ENCODE measurements around the gene GREM1. TPM values are rescaled to one million over a fixed set of nuclear protein-coding genes. Genes with fewer than 3 reads are reported as not detected.

The GREM1 gene
- total RNA-seq, 2 experiments from 2014 or later: not detected

DNA sequence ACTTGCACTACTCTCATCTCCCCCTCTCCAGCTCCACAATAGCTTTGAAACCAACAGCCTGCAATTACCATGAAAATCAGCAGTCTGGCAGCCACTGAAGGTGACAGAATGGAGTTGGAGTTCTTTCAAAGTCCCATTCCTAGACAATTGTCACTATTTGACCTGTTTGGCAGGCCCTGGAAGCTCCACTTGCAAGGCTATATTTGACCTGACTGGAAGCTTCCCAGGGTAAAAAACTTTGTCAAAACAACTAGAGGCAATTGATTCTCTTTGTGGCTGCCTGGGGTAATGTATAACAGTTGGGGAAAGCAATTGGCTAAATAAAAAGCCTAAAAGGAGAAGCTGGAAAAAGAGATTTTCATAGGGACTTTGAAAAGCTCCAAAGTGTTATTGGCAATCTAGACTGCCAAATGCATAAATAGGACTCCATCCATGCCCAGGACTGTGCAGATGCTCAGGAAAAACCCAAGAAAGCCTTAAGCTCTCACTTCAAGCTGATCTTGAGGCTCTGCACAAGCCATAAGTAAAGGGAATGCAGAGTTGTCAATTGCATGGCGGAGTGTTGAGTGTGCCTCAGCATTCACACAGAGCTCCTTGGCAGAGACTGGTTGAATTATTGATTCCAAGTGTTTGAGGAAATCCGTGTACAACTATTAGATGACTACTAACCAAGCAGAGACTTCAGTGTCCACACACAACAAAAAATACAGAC is 18.3 kb downstream of the GREM1 start:
- Mint-ChIP-seq H3K27me3 (peaks cover 19% of the 10 kb centered on the region), H3K27ac (no peak overlapping the region), H3K9me3 (peaks cover 5% of the 10 kb centered on the region), H3K4me3 (no peak overlapping the region), H3K4me1 (no peaks in the 10 kb centered on the region), H3K36me3 (no peaks in the 10 kb centered on the region)
- no peak for DNase-seq

- peaks cover 19% of the 10 kb centered on the region for H3K27me3 Mint-ChIP-seq
- no peaks in the 10 kb centered on the region for H3K4me1 Mint-ChIP-seq
- no peak overlapping the region for H3K27ac Mint-ChIP-seq
- H3K4me3 Mint-ChIP-seq: no peak overlapping the region
- DNase-seq: no peak
- H3K36me3 Mint-ChIP-seq: no peaks in the 10 kb centered on the region
- peaks cover 5% of the 10 kb centered on the region for H3K9me3 Mint-ChIP-seq
Observed at GRCh38 chr15:32736701-32737061, 18.9 kb downstream of the GREM1 start.

GRCh38 chr15:32737304-32737703 is 19.5 kb downstream of the GREM1 start:
- Mint-ChIP-seq H3K4me1 (no peaks in the 10 kb centered on the region), H3K27ac (no peak overlapping the region), H3K9me3 (peaks cover 5% of the 10 kb centered on the region), H3K4me3 (no peak overlapping the region), H3K36me3 (no peaks in the 10 kb centered on the region), H3K27me3 (peaks cover 19% of the 10 kb centered on the region)
- DNase-seq: no peak

GRCh38 chr15:32738666-32739065 is 20.9 kb downstream of the GREM1 start:
- H3K36me3 Mint-ChIP-seq: no peaks in the 10 kb centered on the region
- peaks cover 5% of the 10 kb centered on the region for H3K9me3 Mint-ChIP-seq
- DNase-seq: no peak
- peaks cover 16% of the 10 kb centered on the region for H3K27me3 Mint-ChIP-seq
- no peaks in the 10 kb centered on the region for H3K4me1 Mint-ChIP-seq
- no peak overlapping the region for H3K27ac Mint-ChIP-seq
- H3K4me3 Mint-ChIP-seq: no peak overlapping the region

DNA sequence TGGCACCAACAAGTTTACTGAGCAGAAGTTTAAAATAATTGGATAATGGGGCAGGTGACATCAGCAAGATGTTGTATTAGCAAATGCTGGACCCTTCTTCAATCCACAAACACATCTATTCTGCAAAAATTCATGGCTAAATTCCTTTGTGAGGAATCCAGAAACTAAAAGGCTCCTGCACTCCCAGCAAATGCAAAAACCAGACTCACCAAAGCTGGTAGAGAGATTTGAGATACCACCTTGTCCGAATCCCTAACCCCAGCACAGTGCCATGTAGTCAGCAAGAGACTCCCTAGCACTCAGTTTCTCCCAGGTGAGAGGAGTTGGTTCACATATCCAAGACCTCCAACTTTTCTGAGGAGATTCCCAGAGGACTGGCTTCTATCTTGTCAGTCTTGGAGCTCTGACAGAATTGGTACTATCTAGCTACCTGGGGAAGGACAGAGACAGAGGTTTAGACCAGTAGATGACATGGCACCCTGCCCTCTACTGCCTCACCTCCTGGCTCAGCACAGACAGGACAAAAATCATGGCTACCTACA is 21.8 kb downstream of the GREM1 start:
- Mint-ChIP-seq H3K36me3 (no peaks in the 10 kb centered on the region), H3K27me3 (peaks cover 16% of the 10 kb centered on the region), H3K4me3 (no peak overlapping the region), H3K27ac (no peak overlapping the region), H3K9me3 (peaks cover 5% of the 10 kb centered on the region), H3K4me1 (no peaks in the 10 kb centered on the region)
- no peak for DNase-seq

GRCh38 chr15:32743411-32744140 is 25.8 kb downstream of the GREM1 start:
- Mint-ChIP-seq H3K27ac (no peak overlapping the region), H3K9me3 (peaks cover 5% of the 10 kb centered on the region), H3K36me3 (no peaks in the 10 kb centered on the region), H3K27me3 (peaks cover 4% of the 10 kb centered on the region), H3K4me1 (no peaks in the 10 kb centered on the region), H3K4me3 (no peak overlapping the region)
- DNase-seq: no peak

- DNase-seq: no peak
- no peak overlapping the region for H3K4me3 Mint-ChIP-seq
- H3K27ac Mint-ChIP-seq: no peak overlapping the region
- H3K4me1 Mint-ChIP-seq: no peaks in the 10 kb centered on the region
- H3K27me3 Mint-ChIP-seq: peaks cover 4% of the 10 kb centered on the region
- H3K36me3 Mint-ChIP-seq: no peaks in the 10 kb centered on the region
- H3K9me3 Mint-ChIP-seq: no peaks in the 10 kb centered on the region
Observed at GRCh38 chr15:32746116-32746857, 28.5 kb downstream of the GREM1 start.

DNA sequence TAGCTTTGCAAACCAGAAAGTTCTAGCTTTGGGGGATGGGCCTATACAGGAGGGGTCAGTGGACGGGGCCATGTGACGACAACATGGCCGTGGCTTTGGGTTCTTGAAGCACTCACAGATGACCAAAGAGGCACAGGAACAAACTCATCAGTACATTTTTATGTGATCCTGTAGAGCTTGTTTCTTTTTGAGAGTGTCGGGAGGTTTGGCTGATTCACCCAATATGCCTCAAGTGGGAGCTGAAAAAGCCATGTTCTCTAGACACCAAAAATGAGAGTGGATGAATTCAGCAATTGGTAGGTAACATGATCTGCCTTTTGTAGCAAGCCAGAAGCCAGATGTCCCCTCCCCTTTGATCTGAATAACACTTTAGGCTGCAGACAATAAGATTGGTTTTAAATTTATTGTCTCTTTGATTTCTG is 30.1 kb downstream of the GREM1 start:
- Mint-ChIP-seq H3K36me3 (no peaks in the 10 kb centered on the region), H3K9me3 (no peaks in the 10 kb centered on the region), H3K27ac (no peak overlapping the region), H3K27me3 (peaks cover 4% of the 10 kb centered on the region), H3K4me3 (no peak overlapping the region), H3K4me1 (no peaks in the 10 kb centered on the region)
- no peak for DNase-seq

DNA sequence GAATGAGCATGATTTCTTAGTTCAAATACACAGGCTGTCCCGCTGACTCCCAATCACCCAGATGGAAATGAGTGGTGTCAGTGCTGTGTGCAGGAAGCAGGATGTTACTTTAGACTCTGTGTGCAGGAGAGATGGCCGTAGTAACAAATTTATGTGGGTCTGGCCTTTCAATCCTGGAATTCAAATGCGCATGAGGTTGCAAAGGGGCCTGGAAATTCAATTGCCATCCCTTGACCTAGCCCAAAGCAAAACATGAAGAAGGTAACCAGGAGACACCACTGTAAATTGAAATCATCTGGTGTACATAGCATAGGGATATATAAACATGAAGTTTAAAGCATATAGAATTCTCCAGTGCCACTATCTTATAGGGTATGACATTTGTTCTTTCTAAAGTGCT is 33.2 kb downstream of the GREM1 start:
- Mint-ChIP-seq H3K9me3 (no peaks in the 10 kb centered on the region), H3K4me3 (no peak overlapping the region), H3K27me3 (peaks cover 7% of the 10 kb centered on the region), H3K4me1 (no peaks in the 10 kb centered on the region), H3K36me3 (no peaks in the 10 kb centered on the region), H3K27ac (no peak overlapping the region)
- no peak for DNase-seq

- no peaks in the 10 kb centered on the region for H3K9me3 Mint-ChIP-seq
- no peak overlapping the region for H3K27ac Mint-ChIP-seq
- no peaks in the 10 kb centered on the region for H3K4me1 Mint-ChIP-seq
- H3K4me3 Mint-ChIP-seq: no peak overlapping the region
- DNase-seq: no peak
- no peaks in the 10 kb centered on the region for H3K36me3 Mint-ChIP-seq
- peaks cover 25% of the 10 kb centered on the region for H3K27me3 Mint-ChIP-seq
Observed at GRCh38 chr15:32757426-32757825, 39.6 kb downstream of the GREM1 start.

- H3K36me3 Mint-ChIP-seq: no peaks in the 10 kb centered on the region
- H3K4me1 Mint-ChIP-seq: no peaks in the 10 kb centered on the region
- peaks cover 23% of the 10 kb centered on the region for H3K27me3 Mint-ChIP-seq
- H3K9me3 Mint-ChIP-seq: no peaks in the 10 kb centered on the region
- H3K27ac Mint-ChIP-seq: no peak overlapping the region
- H3K4me3 Mint-ChIP-seq: no peak overlapping the region
- DNase-seq: no peak
Observed at GRCh38 chr15:32763295-32763694, 45.5 kb downstream of the GREM1 start.

DNA sequence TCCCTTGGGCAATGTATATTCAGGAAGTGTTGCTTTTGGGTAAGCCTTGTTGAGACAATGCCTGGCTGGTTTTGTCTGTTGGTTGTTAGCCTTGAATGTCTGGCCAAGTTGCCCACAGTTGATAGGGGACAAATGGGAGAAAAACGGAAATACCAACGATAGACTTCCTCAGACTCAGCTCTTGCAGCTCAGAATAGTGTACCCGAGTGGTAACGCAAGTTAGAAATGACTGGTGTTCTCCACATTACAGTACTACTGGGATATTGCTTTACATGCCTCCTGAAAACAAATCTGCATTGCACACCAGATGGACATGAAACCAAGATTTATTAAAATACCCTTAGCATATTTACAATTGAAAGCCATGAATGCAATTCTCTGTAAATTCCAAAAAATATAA is 47.4 kb downstream of the GREM1 start:
- Mint-ChIP-seq H3K27me3 (peaks cover 22% of the 10 kb centered on the region), H3K4me1 (no peaks in the 10 kb centered on the region), H3K27ac (no peak overlapping the region), H3K36me3 (no peaks in the 10 kb centered on the region), H3K4me3 (no peak overlapping the region), H3K9me3 (no peaks in the 10 kb centered on the region)
- no peak for DNase-seq

GRCh38 chr15:32766101-32766500 is 48.3 kb downstream of the GREM1 start:
- no peak overlapping the region for H3K27ac Mint-ChIP-seq
- H3K4me3 Mint-ChIP-seq: no peak overlapping the region
- peaks cover 20% of the 10 kb centered on the region for H3K27me3 Mint-ChIP-seq
- no peaks in the 10 kb centered on the region for H3K4me1 Mint-ChIP-seq
- no peaks in the 10 kb centered on the region for H3K9me3 Mint-ChIP-seq
- DNase-seq: no peak
- no peaks in the 10 kb centered on the region for H3K36me3 Mint-ChIP-seq

DNA sequence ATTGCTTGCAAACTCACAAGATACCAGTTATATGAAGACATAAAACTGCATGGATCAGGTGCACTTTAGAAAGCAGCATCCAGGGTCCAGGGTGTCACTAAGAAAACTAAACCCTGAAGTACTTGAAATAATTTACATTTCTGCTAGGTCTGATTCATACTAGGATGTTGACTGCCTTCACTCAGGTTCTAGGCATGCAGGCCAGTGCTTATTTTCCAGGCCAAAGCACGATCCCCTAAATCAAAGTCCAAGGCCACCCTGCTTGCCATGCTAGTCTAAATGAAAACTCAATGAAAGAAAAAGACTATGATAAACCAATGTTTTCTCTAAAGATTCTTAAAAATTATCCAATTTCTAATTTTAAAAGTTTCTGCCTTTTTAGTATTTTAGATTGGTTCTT is 49.4 kb downstream of the GREM1 start:
- no peak for DNase-seq
- no peaks in the 10 kb centered on the region for H3K9me3 Mint-ChIP-seq
- H3K27me3 Mint-ChIP-seq: peaks cover 9% of the 10 kb centered on the region
- no peak overlapping the region for H3K27ac Mint-ChIP-seq
- no peaks in the 10 kb centered on the region for H3K4me1 Mint-ChIP-seq
- H3K4me3 Mint-ChIP-seq: no peak overlapping the region
- H3K36me3 Mint-ChIP-seq: no peaks in the 10 kb centered on the region

GRCh38 chr15:32774022-32774421 is 56.2 kb downstream of the GREM1 start:
- Mint-ChIP-seq H3K27me3 (peaks cover 9% of the 10 kb centered on the region), H3K27ac (no peak overlapping the region), H3K9me3 (no peaks in the 10 kb centered on the region), H3K4me1 (no peaks in the 10 kb centered on the region), H3K4me3 (no peak overlapping the region), H3K36me3 (no peaks in the 10 kb centered on the region)
- no peak for DNase-seq
